ENCODE results near the gene ZKSCAN7. TPM values are rescaled to one million over a fixed set of nuclear protein-coding genes. Genes with fewer than 3 reads are reported as not detected.

ZKSCAN7 gene
- total RNA-seq, 2 experiments from 2014 or later = 0.20 to 0.49 TPM

DNA sequence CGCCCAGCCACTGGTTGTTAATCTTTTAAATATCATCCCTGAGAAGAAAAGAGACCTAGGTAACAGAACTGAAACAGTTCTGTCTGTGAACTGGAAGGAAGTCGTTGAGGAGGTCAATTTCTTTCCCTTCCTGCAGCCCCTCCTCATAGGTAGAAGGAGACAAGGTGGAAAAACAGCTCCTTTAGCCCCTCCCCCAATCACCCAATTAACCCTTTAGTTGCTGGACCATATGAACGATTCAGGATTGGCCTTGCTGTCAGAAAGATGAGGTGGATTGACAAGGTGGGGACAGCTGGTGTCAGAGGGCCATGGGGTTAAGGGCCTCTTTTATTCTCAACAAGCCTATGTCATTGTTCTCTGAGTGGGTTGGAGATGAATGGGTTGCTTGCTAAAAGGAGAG is 41.5 kb upstream of the ZKSCAN7 start:
- H3K27me3 Mint-ChIP-seq = peaks cover 9% of the 10 kb centered on the region
- CTCF ChIA-PET = no interaction called here
- TF ChIP-seq CTCF (IDR thresholded peaks at IDR 0.05) = no peak
- H3K4me3 Mint-ChIP-seq = no peak overlapping the region
- peaks cover 23% of the 10 kb centered on the region for H3K4me1 ChIP-seq (ENCODE audit: insufficient read depth, low read length)
- H3K4me3 ChIP-seq (ENCODE audit: low read length) = no peak overlapping the region
- no peaks in the 10 kb centered on the region for H3K9me3 ChIP-seq (ENCODE audit: control insufficient read depth in 1 of 2, insufficient read depth in 1 of 2, low read length in 2 of 2)
- ATAC-seq (ENCODE audit: poor library complexity) = no peak
- no peak overlapping the region for H3K27ac ChIP-seq (ENCODE audit: low read depth in 1 of 2, low read length in 2 of 2)
- peaks cover 0 to 5% of the 10 kb centered on the region in 2 experiments for H3K27me3 ChIP-seq (ENCODE audit: control insufficient read depth in 1 of 2, insufficient read depth in 2 of 2, low read length in 2 of 2)
- H3K9me3 Mint-ChIP-seq = no peaks in the 10 kb centered on the region
- peaks cover 13% of the 10 kb centered on the region for H3K36me3 Mint-ChIP-seq (ENCODE audit: low read depth)
- POLR2A ChIA-PET = no interaction called here
- no peak for DNase-seq
- no peaks in the 10 kb centered on the region for H3K36me3 ChIP-seq (ENCODE audit: insufficient read depth, low read length)
- intact Hi-C loops (cut with DNase I, micrococcal nuclease) = loop anchor here (5.0 to 10.0 kb wide), 3 partner anchors 79 to 464 kb away; partner anchors contain the start of genes EXOSC7 (in 1 of the 2), ZDHHC3 (in 1 of the 2) and ZNF197 (in 1 of the 2)
- H3K4me1 Mint-ChIP-seq (ENCODE audit: low read depth) = peaks cover 34% of the 10 kb centered on the region
- no peak overlapping the region for H3K27ac Mint-ChIP-seq

DNA sequence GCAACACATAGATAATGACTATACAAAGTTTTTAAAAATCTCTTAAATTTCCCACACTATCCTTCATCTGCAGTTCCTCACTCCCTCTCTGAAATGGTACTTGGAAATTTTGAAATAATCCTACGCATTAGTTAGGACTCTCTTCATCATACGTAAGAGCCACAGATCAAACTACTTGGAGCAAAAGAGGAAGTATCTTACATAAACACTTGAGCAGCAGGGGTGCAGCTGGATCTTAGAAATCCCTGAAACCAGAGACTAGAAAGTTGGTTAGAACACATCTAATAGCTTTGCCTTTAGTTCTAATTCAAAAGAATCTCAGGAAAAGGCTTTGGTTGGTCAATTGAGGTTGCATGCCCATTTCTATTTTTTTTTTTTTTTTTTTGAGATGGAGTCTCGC is 38.8 kb upstream of the ZKSCAN7 start:
- H3K9me3 Mint-ChIP-seq = no peaks in the 10 kb centered on the region
- H3K27ac Mint-ChIP-seq = no peak overlapping the region
- intact Hi-C loops (cut with DNase I, micrococcal nuclease) = loop anchor here (10.0 kb wide), 2 partner anchors 81 to 109 kb away; partner anchors contain the start of gene ZNF197 (in 1 of the 2)
- Histone ChIP-seq H3K9me3 (ENCODE audit: control insufficient read depth in 1 of 2, insufficient read depth in 1 of 2, low read length in 2 of 2) (no peaks in the 10 kb centered on the region), H3K4me3 (ENCODE audit: low read length) (no peak overlapping the region), H3K27me3 (ENCODE audit: control insufficient read depth in 1 of 2, insufficient read depth in 2 of 2, low read length in 2 of 2) (peaks cover 4 to 7% of the 10 kb centered on the region in 2 experiments), H3K27ac (ENCODE audit: low read depth in 1 of 2, low read length in 2 of 2) (no peak overlapping the region), H3K4me1 (ENCODE audit: insufficient read depth, low read length) (peaks cover 9% of the 10 kb centered on the region), H3K36me3 (ENCODE audit: insufficient read depth, low read length) (no peaks in the 10 kb centered on the region)
- no peak overlapping the region for H3K4me3 Mint-ChIP-seq
- TF ChIP-seq CTCF (IDR thresholded peaks at IDR 0.05) = no peak
- ChIA-PET POLR2A (no interaction called here), CTCF (no interaction called here)
- H3K4me1 Mint-ChIP-seq (ENCODE audit: low read depth) = peaks cover 8% of the 10 kb centered on the region
- ATAC-seq (ENCODE audit: poor library complexity) (no peak), DNase-seq (no peak)
- H3K27me3 Mint-ChIP-seq = peaks cover 30% of the 10 kb centered on the region
- no peaks in the 10 kb centered on the region for H3K36me3 Mint-ChIP-seq (ENCODE audit: low read depth)

DNA sequence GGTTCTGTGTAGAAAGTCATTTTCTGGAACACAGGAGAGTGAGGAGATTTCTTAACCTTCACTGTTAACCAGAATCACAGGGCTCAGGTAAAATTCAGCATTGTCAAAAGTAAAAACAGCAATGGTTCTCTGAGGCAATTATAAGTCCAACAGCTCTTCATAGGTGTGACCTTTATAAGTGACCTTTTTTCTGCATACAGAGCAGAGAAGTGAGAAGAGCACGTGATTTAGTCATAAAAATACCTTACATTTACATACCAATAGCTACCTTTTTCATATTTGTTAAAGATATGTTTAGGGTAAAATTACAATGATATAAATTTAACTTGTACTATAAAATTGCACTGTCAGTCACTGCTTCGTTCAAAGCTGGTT is 36.2 kb upstream of the ZKSCAN7 start:
- ATAC-seq (ENCODE audit: poor library complexity) (no peak), DNase-seq (no peak)
- POLR2A ChIA-PET = no interaction called here
- Mint-ChIP-seq H3K4me1 (ENCODE audit: low read depth) (no peaks in the 10 kb centered on the region), H3K27me3 (peaks cover 48% of the 10 kb centered on the region), H3K4me3 (no peak overlapping the region), H3K27ac (no peak overlapping the region), H3K36me3 (ENCODE audit: low read depth) (no peaks in the 10 kb centered on the region), H3K9me3 (no peaks in the 10 kb centered on the region)
- Histone ChIP-seq H3K4me3 (ENCODE audit: low read length) (no peak overlapping the region), H3K9me3 (ENCODE audit: control insufficient read depth in 1 of 2, insufficient read depth in 1 of 2, low read length in 2 of 2) (no peaks in the 10 kb centered on the region), H3K27me3 (ENCODE audit: control insufficient read depth in 1 of 2, insufficient read depth in 2 of 2, low read length in 2 of 2) (peaks cover 6 to 14% of the 10 kb centered on the region in 2 experiments), H3K27ac (ENCODE audit: low read depth in 1 of 2, low read length in 2 of 2) (no peak overlapping the region), H3K4me1 (ENCODE audit: insufficient read depth, low read length) (no peaks in the 10 kb centered on the region), H3K36me3 (ENCODE audit: insufficient read depth, low read length) (no peaks in the 10 kb centered on the region)
- TF ChIP-seq CTCF (IDR thresholded peaks at IDR 0.05) = no peak
- intact Hi-C loops (cut with DNase I, micrococcal nuclease) = loop anchor here (10.0 kb wide), 2 partner anchors 84 to 106 kb away; partner anchors contain the start of gene ZNF197 (in 1 of the 2)
- CTCF ChIA-PET = interaction anchor here (1.0 kb wide), 1 partner anchor 15 kb away, joined by 3 read pairs; no protein-coding TSS in a partner anchor
